ENCODE results near the gene CNTNAP5.

DNA sequence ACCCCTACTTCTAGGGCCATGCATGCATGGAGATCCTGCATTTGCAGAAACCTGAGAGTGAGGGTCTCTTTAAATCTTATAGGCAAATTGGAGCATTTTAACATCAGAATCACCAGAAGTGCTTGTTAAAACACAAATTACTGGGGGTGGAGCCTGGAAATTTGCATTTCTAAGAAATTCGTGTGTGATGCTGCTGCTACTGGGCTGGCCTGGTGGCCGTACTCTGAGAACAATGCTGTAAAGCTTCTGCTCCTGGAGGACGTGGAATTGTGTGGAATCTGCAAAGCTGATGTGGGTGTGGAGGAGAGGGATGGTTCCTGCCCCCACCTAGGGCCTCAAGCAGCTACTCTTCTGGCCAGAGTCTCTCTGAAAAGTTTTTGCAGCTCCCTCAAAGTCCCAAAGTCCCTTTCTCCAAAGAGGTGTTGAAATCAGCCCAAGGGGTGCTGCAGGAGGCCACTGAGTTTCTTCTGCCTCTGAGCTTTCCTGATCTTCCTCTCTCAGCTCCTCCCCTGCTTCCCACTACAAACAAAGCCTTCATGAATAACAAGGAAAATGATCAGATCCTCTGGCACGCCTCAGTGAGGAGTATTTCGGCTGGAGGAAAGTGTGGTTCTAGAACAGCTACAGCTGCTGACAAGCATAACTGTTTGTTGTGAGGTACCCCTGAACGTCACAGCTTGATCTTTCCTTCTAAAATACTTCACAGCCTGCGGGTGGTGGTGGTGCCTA lies 508.3 kb downstream of the CNTNAP5 start:
- TF ChIP-seq EZH2 (IDR thresholded peaks at IDR 0.05) (no peak), EZH2phosphoT487 (IDR thresholded peaks at IDR 0.05) (no peak)
- TF ChIP-seq, protein P1, sequence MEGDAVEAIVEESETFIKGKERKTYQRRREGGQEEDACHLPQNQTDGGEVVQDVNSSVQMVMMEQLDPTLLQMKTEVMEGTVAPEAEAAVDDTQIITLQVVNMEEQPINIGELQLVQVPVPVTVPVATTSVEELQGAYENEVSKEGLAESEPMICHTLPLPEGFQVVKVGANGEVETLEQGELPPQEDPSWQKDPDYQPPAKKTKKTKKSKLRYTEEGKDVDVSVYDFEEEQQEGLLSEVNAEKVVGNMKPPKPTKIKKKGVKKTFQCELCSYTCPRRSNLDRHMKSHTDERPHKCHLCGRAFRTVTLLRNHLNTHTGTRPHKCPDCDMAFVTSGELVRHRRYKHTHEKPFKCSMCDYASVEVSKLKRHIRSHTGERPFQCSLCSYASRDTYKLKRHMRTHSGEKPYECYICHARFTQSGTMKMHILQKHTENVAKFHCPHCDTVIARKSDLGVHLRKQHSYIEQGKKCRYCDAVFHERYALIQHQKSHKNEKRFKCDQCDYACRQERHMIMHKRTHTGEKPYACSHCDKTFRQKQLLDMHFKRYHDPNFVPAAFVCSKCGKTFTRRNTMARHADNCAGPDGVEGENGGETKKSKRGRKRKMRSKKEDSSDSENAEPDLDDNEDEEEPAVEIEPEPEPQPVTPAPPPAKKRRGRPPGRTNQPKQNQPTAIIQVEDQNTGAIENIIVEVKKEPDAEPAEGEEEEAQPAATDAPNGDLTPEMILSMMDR (IDR thresholded peaks at IDR 0.05) = no peak
